ENCODE results near the gene SLC7A5. TPM values are rescaled to one million over a fixed set of nuclear protein-coding genes. Genes with fewer than 3 reads are reported as not detected.
A peak's percentile ranks its signal among the peaks of the same experiment; 100 is the strongest.

SLC7A5 gene
- total and polyA plus RNA-seq, 2 of the 13 experiments (the other 11 are each of a cell fraction or from before 2014, with no cell fraction given): 79.6 to 155 TPM

- no peak for TF ChIP-seq GMEB1 (CRISPR knock-in tag; IDR thresholded peaks at IDR 0.05; ENCODE audit: borderline replicate concordance)
- TF ChIP-seq ZNF674 (CRISPR knock-in tag; IDR thresholded peaks at IDR 0.05; ENCODE audit: low read depth): no peak
- TF ChIP-seq KAT8 (CRISPR knock-in tag; IDR thresholded peaks at IDR 0.05): no peak
- TF ChIP-seq ZNF570 (CRISPR knock-in tag; IDR thresholded peaks at IDR 0.05; ENCODE audit: borderline replicate concordance): no peak
- no peak for TF ChIP-seq BRCA1 (CRISPR knock-in tag; IDR thresholded peaks at IDR 0.05)
- no peak for TF ChIP-seq SNAPC2 (CRISPR knock-in tag; IDR thresholded peaks at IDR 0.05)
- TF ChIP-seq ZNF83 (CRISPR knock-in tag; IDR thresholded peaks at IDR 0.05; ENCODE audit: borderline replicate concordance): peak; percentile 45; the same call in 1 of the 2 replicates
- TF ChIP-seq ZNF770 (CRISPR knock-in tag; IDR thresholded peaks at IDR 0.05): no peak
- TF ChIP-seq ZNF256 (CRISPR knock-in tag; conservative IDR thresholded peaks at IDR 0.05): no peak
- 0 out of 2 replicates have a peak, but pooled peaks have one; percentile 38 for TF ChIP-seq ZNF292 (CRISPR knock-in tag; IDR thresholded peaks at IDR 0.05; ENCODE audit: borderline replicate concordance, low read depth)
- TF ChIP-seq SRSF9 (IDR thresholded peaks at IDR 0.05; ENCODE audit: borderline replicate concordance, insufficient read depth, low read depth, low read length, poor library complexity, severe bottlenecking): no peak
- TF ChIP-seq SKIL (CRISPR knock-in tag; IDR thresholded peaks at IDR 0.05; ENCODE audit: borderline replicate concordance): no peak
- TF ChIP-seq U2AF1 (optimal IDR thresholded peaks at IDR 0.05; ENCODE audit: low read depth, low read length): no peak
- no peak for TF ChIP-seq ZNF224 (CRISPR knock-in tag; IDR thresholded peaks at IDR 0.05)
- TF ChIP-seq RXRB (CRISPR knock-in tag; IDR thresholded peaks at IDR 0.05; ENCODE audit: borderline replicate concordance): no peak
- no peak for TF ChIP-seq TOE1 (CRISPR knock-in tag; IDR thresholded peaks at IDR 0.05)
- no peak for TF ChIP-seq ZNF335 (CRISPR knock-in tag; IDR thresholded peaks at IDR 0.05)
- TF ChIP-seq ZNF75D (CRISPR knock-in tag; IDR thresholded peaks at IDR 0.05; ENCODE audit: borderline replicate concordance): no peak
- no peak for TF ChIP-seq ZNF790 (CRISPR knock-in tag; IDR thresholded peaks at IDR 0.05; ENCODE audit: borderline replicate concordance)
- peak; percentile 99 for TF ChIP-seq ZNF263 (CRISPR knock-in tag; IDR thresholded peaks at IDR 0.05)
- TF ChIP-seq TFAP4 (IDR thresholded peaks at IDR 0.05; ENCODE audit: borderline replicate concordance, low read depth): no peak
- no peak for TF ChIP-seq ARNTL (CRISPR knock-in tag; IDR thresholded peaks at IDR 0.05)
- TF ChIP-seq EED (CRISPR knock-in tag; IDR thresholded peaks at IDR 0.05): 0 out of 2 replicates have a peak, but pooled peaks have one; percentile 35
- no peak for TF ChIP-seq ZMAT3 (CRISPR knock-in tag; conservative IDR thresholded peaks at IDR 0.05)
Observed at GRCh38 chr16:87877942-87878507, 8.7 kb upstream of the SLC7A5 start (continued).
